Measurements from ENCODE around the gene BTBD17. TPM values are rescaled to one million over a fixed set of nuclear protein-coding genes. Genes with fewer than 3 reads are reported as not detected.
A peak's percentile ranks its signal among the peaks of the same experiment; 100 is the strongest.

BTBD17 gene
- polyA plus RNA-seq, 2 of the 4 experiments (the other 2 are of a cell fraction) = not detected

- peak; percentile 77 to 79 for TF ChIP-seq RAD21 (conservative IDR thresholded peaks at IDR 0.05 in 1 of 2, IDR thresholded peaks at IDR 0.05 in 1 of 2)
- TF ChIP-seq EP300 (IDR thresholded peaks at IDR 0.05) = no peak
- TF ChIP-seq REST (IDR thresholded peaks at IDR 0.05) = no peak
- TF ChIP-seq EHMT2 (IDR thresholded peaks at IDR 0.05; ENCODE audit: low read depth) = no peak
- no peak for TF ChIP-seq POLR2A (IDR thresholded peaks at IDR 0.05; ENCODE audit: low read length)
- no peak for TF ChIP-seq SREBF2 (IDR thresholded peaks at IDR 0.05)
- TF ChIP-seq CTCF (IDR thresholded peaks at IDR 0.05) = peak; percentile 60
- no peak for TF ChIP-seq HDAC2 (IDR thresholded peaks at IDR 0.05)
- TF ChIP-seq GATA3 (IDR thresholded peaks at IDR 0.05; ENCODE audit: borderline replicate concordance) = no peak
- no peak for TF ChIP-seq E2F6 (IDR thresholded peaks at IDR 0.05; ENCODE audit: borderline replicate concordance, low read depth)
- peak; percentile 76; the same call in 1 of the 2 replicates for TF ChIP-seq MYC (IDR thresholded peaks at IDR 0.05; ENCODE audit: borderline replicate concordance, low read length)
- no peak for TF ChIP-seq HES2 (IDR thresholded peaks at IDR 0.05)
- peak; percentile 70 for TF ChIP-seq MAX (IDR thresholded peaks at IDR 0.05)
- TF ChIP-seq RARB (CRISPR knock-in tag; IDR thresholded peaks at IDR 0.05) = no peak
- TF ChIP-seq ELK1 (IDR thresholded peaks at IDR 0.05; ENCODE audit: low read depth, low read length) = no peak
- no peak for TF ChIP-seq PBX3 (IDR thresholded peaks at IDR 0.05)
- no peak for TF ChIP-seq POLR2AphosphoS2 (conservative IDR thresholded peaks at IDR 0.05; ENCODE audit: low read length)
- TF ChIP-seq USF2 (IDR thresholded peaks at IDR 0.05) = peak; percentile 58
- no peak for TF ChIP-seq HOXA7 (CRISPR knock-in tag; IDR thresholded peaks at IDR 0.05)
- TF ChIP-seq ESRRA (IDR thresholded peaks at IDR 0.05; ENCODE audit: borderline replicate concordance, low read length) = no peak
- peak; percentile 89 for TF ChIP-seq SMC3 (IDR thresholded peaks at IDR 0.05)
- TF ChIP-seq FOXS1 (CRISPR knock-in tag; IDR thresholded peaks at IDR 0.05) = no peak
These were observed 46.6 kb upstream of the BTBD17 start (continued) for GRCh38 chr17:74408262-74408661.

Data from A549 (cell line).